NCI-H526 (cell line): ENCODE results near the gene ADCY5.
"Not testable (repeated sequence)": the region's sequence is repeated elsewhere in the genome, so short reads cannot be mapped to it uniquely, and the experiment has no call there.

Experiments used
- DNase-seq, 2 experiments: peaks; one replicate each; lab custom pipeline; 2025; lab: John Stamatoyannopoulos, UW

The ADCY5 gene

GRCh38 chr3:123261666-123262065 lies 187.2 kb downstream of the ADCY5 start:
- no peak for DNase-seq

- peak; percentile 49 to 71 for DNase-seq
Measured at GRCh38 chr3:123258811-123259420, 190.0 kb downstream of the ADCY5 start.

- DNase-seq = no peak
Measured at GRCh38 chr3:123258359-123258758, 190.5 kb downstream of the ADCY5 start.

- DNase-seq = no peak
Measured at GRCh38 chr3:123256256-123256655, 192.6 kb downstream of the ADCY5 start.

DNA sequence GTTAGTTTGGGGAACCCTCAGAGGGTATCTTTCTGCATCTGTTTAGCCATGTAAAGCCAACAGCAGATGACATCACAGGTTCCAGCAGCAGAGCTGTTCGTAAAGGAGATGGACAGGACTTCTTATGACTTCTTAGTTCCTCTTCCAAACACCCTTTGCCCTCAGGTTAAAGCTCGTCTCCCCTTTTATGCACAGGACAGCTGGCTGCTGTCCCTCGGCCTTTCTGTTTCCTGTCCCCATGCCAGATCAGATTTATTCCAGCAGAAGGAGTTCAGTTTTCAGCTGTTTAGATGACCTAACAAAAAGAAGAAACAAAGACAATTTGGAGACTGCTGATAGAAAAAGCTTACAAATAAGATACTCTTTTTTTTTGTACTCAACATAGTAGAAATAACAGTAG lies 202.0 kb downstream of the ADCY5 start:
- no peak for DNase-seq

- no peak for DNase-seq
Measured at GRCh38 chr3:123244128-123244527, 204.8 kb downstream of the ADCY5 start.

- no peak for DNase-seq
Measured at GRCh38 chr3:123239756-123240155, 209.1 kb downstream of the ADCY5 start.

- not testable (repeated sequence) for DNase-seq
Measured at GRCh38 chr3:123239186-123239585, 209.7 kb downstream of the ADCY5 start.

DNA sequence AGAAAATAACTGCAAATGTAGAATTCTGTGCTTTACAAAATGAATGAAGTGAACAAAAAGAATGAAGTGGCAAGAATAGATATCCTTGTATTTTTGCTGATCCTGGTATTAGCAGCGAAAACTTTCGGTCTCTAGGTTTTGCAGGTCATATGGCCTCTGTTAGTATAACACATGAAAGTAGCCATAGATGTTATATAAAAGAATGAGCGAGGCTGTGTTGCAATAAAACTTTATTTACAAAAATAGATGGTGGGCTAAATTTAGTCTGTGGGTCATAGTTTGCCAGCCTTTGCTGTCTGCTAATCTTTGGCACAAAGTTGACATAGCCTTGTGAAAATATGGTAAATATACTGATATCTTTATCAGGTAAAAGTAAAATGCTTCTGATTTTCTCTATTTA lies 212.0 kb downstream of the ADCY5 start:
- DNase-seq = no peak
